Heart left ventricle (tissue), 16 donors: ENCODE data around the gene ZDHHC16. TPM values are rescaled to one million over a fixed set of nuclear protein-coding genes. Genes with fewer than 3 reads are reported as not detected.

Experiments
- ATAC-seq, 4 donors: fragments of 200-7000 bp; cut with Tn5 transposase; one replicate each; pipeline ENCODE4 v1.9.1; 2020 to 2022; ENCODE audit warnings: moderate library complexity in 4 of 4, mild to moderate bottlenecking in 3 of 4, moderate number of reproducible peaks in 1 of 4
- DNase-seq, 5 donors: peaks; one replicate each; pipeline ENCODE4 v3.0.0-alpha.2; 2020
- H3K27ac ChIP-seq, 12 donors: fragments of 200-600 bp; sonication (generic) in 4 of 12; one replicate each; pipeline versions ENCODE4 v1.5.0 to v1.8.0; 2016 to 2022; ENCODE audit warnings: mild to moderate bottlenecking in 2 of 12
- H3K27me3 ChIP-seq, 9 donors: fragments of 200-600 bp; sonication (generic) in 2 of 9; one replicate each; pipeline versions ENCODE4 v1.5.1 to v1.8.0; 2016 to 2022; ENCODE audit warnings: mild to moderate bottlenecking in 3 of 9
- H3K36me3 ChIP-seq, 9 donors: fragments of 200-600 bp; sonication (generic) in 2 of 9; one replicate each; pipeline versions ENCODE4 v1.5.0 to v1.8.0; 2018 to 2022; ENCODE audit warnings: mild to moderate bottlenecking in 2 of 9
- H3K4me1 ChIP-seq, 12 donors: fragments of 200-600 bp; sonication (generic) in 4 of 12; one replicate each; pipeline versions ENCODE4 v1.5.0 to v1.8.0; 2016 to 2022; ENCODE audit warnings: mild to moderate bottlenecking in 3 of 12
- H3K4me3 ChIP-seq, 12 donors: fragments of 200-600 bp; sonication (generic) in 4 of 12; one replicate each; pipeline versions ENCODE4 v1.5.0 to v1.8.0; 2017 to 2022; ENCODE audit warnings: mild to moderate bottlenecking in 9 of 12, moderate library complexity in 4 of 12
- H3K9me3 ChIP-seq, 12 donors: fragments of 200-600 bp; sonication (generic) in 4 of 12; one replicate each; pipeline versions ENCODE4 v1.5.0 to v1.8.0; 2016 to 2022; ENCODE audit warnings: mild to moderate bottlenecking in 1 of 12
- POLR2A ChIP-seq, 2 donors: fragments of 450-650 bp; IDR thresholded peaks; one replicate each; pipeline ENCODE4 v1.6.1; 2017; ENCODE audit warnings: antibody characterized with exemption in 2 of 2, mild to moderate bottlenecking in 2 of 2, moderate library complexity in 2 of 2
- WGBS, 4 donors: extraction: QIAGEN DNeasy Blood & Tissue Kit in 2 of 4; methylation state at CpG; one replicate each; pipeline versions ENCODE4 v1.1.5 to v1.1.7; 2013 to 2018; 5-methylcytosine and 5-hydroxymethylcytosine counted together
- intact Hi-C, 10 donors: fragments of 100-400 bp; cut with DNase I; formaldehyde crosslinking; loops; one replicate each; pipeline versions ENCODE4 v1.11.1 to v1.14.2; 2022
- polyA plus RNA-seq, 2 donors: library from polyadenylated mRNA; stranded (reverse); fragments of 200-250 nt; gene quantifications; one replicate each; pipeline ENCODE4 v1.2.3, GENCODE V29; 2013
- total RNA-seq, 9 donors: library from RNA; depleted of rRNA in 2 of 9; stranded (reverse); fragments of >200 nt in 2 of 9; fragmentation: NEBNext Ultra II Directional in 3 of 9; extraction: Animal tissue kit (Norgen Biotek cat#: 25700) in 3 of 9; gene quantifications; one replicate each; pipeline versions ENCODE4 v1.1.0 to v1.2.4, GENCODE V29; 2016 to 2023
- TF ChIP-seq, protein P1 (sequence below), 12 donors: fragments of 200-600 bp; sonication (generic) in 4 of 12; IDR thresholded peaks; one replicate each; pipeline versions ENCODE4 v1.5.0 to v1.8.0; 2018 to 2022; ENCODE audit warnings: antibody characterized with exemption in 12 of 12, mild to moderate bottlenecking in 5 of 12
- donor health status: ischemic (EF 13 %, LVEDD 7.1; RV severe dilation, severe dysfunction).
- donor health status: healthy with polysubstance abuse.
- donor health status: DM: no; HTN: yes; CAD: no.
- donor health status: DM: no; HTN: no; CAD: no.
- donor health status: ischemic (EF 25% LVEDD 6.9; RV normal size, moderate dysfunction).
- donor health status: ischemic (EF 25% LVEDD 5.7; RV mildly dilated, moderate dysfunction).
- donor health status: healthy.
- donor health status: DM: yes; HTN: yes; CAD: no.
- donor health status: ischemic (EF 35%, LVEDD 5.7; RV mildly dilated, moderate dysfunction).
- donor health status: nonischemic (EF 11% LVEDD 7.7; RV severe dilation, severe dysfunction).
- donor health status: DM: yes; HTN: yes; CAD: no.
- donor health status: PGD.
- donor health status: ischemic (EF 29% LVEDD 5.4; RV normal size, mild dysfunction).
- donor health status: nonischemic (EF 23%, LVEDD 6.1; RV moderate dilation, normal function).

The ZDHHC16 gene
- total and polyA plus RNA-seq, 11 donors = 16.2 to 59.5 (median 25.2) TPM

DNA sequence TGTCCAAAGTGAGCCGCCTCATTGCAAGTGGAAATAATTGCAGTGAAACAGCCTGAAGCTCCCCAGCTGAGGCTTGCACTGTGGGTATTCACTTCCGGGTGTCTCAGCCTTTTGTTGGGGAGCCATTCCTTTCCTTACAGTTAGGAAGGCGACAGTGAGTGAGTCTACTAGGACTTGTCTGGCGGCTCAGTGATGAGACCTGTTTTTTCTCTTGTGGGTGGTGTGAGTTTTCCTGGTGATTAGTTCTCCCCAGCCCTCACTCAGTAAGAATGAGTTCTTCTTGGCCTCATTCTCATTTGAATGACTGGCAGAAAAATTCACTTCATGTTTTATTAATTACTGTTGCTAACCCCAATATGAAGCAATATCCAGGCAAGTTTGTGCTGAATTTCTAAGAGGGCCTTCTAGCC lies 17.4 kb upstream of the ZDHHC16 start:
- H3K9me3 ChIP-seq = no peaks in the 10 kb centered on the region
- ATAC-seq (no peak), DNase-seq (no peak)
- peaks cover 3 to 45% (median 27%) of the 10 kb centered on the region in 12 donors for H3K4me1 ChIP-seq
- peaks cover 0 to 48% (median 35%) of the 10 kb centered on the region in 9 donors for H3K36me3 ChIP-seq
- no peaks in the 10 kb centered on the region for H3K27me3 ChIP-seq
- peak overlapping the region in 2 of 12 donors; percentile 69 to 99 for H3K4me3 ChIP-seq
- intact Hi-C loops = loop anchor here in 1 of 10 donors (2.0 kb wide), 1 partner anchor 16 kb away; no protein-coding TSS in a partner anchor
- 57 to 62% (median 59%) methylated on average over 4 of the region's 4 CpGs for WGBS, 4 donors
- TF ChIP-seq POLR2A (IDR thresholded peaks at IDR 0.05) = no peak
- TF ChIP-seq, protein P1, sequence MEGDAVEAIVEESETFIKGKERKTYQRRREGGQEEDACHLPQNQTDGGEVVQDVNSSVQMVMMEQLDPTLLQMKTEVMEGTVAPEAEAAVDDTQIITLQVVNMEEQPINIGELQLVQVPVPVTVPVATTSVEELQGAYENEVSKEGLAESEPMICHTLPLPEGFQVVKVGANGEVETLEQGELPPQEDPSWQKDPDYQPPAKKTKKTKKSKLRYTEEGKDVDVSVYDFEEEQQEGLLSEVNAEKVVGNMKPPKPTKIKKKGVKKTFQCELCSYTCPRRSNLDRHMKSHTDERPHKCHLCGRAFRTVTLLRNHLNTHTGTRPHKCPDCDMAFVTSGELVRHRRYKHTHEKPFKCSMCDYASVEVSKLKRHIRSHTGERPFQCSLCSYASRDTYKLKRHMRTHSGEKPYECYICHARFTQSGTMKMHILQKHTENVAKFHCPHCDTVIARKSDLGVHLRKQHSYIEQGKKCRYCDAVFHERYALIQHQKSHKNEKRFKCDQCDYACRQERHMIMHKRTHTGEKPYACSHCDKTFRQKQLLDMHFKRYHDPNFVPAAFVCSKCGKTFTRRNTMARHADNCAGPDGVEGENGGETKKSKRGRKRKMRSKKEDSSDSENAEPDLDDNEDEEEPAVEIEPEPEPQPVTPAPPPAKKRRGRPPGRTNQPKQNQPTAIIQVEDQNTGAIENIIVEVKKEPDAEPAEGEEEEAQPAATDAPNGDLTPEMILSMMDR (IDR thresholded peaks at IDR 0.05) = no peak
- H3K27ac ChIP-seq = peak overlapping the region in 1 of 12 donors; percentile 96

GRCh38 chr10:97434055-97434454 lies 11.9 kb upstream of the ZDHHC16 start:
- Histone ChIP-seq H3K9me3 (no peaks in the 10 kb centered on the region), H3K27ac (no peak overlapping the region), H3K27me3 (no peaks in the 10 kb centered on the region), H3K4me1 (peaks cover 0 to 6% (median 0%) of the 10 kb centered on the region in 12 donors), H3K36me3 (peaks cover 0 to 94% (median 88%) of the 10 kb centered on the region in 9 donors), H3K4me3 (no peak overlapping the region)
- ATAC-seq = no peak
- no peak for DNase-seq
- intact Hi-C loops = no loop called here
- TF ChIP-seq POLR2A (IDR thresholded peaks at IDR 0.05) = no peak

GRCh38 chr10:97434557-97434956 lies 11.4 kb upstream of the ZDHHC16 start:
- H3K4me1 ChIP-seq = peaks cover 0 to 2% (median 0%) of the 10 kb centered on the region in 12 donors
- WGBS, 4 donors = 73 to 95% (median 91%) methylated on average over 1 of the region's 1 CpG
- H3K36me3 ChIP-seq = peaks cover 0 to 94% (median 88%) of the 10 kb centered on the region in 9 donors
- no peaks in the 10 kb centered on the region for H3K27me3 ChIP-seq
- H3K27ac ChIP-seq = no peak overlapping the region
- TF ChIP-seq, protein P1 (IDR thresholded peaks at IDR 0.05) = no peak
- TF ChIP-seq POLR2A (IDR thresholded peaks at IDR 0.05) = no peak
- H3K9me3 ChIP-seq = no peaks in the 10 kb centered on the region
- intact Hi-C loops = no loop called here
- H3K4me3 ChIP-seq = no peak overlapping the region
- ATAC-seq (no peak), DNase-seq (peak in 1 of 5 donors; percentile 11)

DNA sequence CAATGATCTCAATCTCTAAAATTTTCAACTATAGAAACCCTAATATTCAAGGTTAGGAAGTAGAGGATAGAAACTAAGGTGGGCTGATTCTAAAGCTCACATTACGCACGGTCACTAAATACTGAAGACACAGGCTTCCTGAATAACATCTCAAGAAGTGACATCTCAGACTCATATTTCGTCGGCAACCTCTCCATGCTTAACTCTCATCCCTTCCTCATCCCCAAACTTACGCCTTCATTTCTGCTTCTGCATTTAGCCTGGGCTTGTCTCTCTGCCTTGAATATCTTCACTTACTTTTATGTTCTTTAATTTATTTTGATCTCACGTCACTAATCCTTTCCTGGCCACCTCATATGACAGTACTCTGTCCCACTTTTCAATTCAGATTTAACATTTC lies 10.8 kb upstream of the ZDHHC16 start:
- H3K27me3 ChIP-seq = no peaks in the 10 kb centered on the region
- no peaks in the 10 kb centered on the region for H3K4me1 ChIP-seq
- H3K4me3 ChIP-seq = no peak overlapping the region
- TF ChIP-seq, protein P1 (IDR thresholded peaks at IDR 0.05) = no peak
- no peak for TF ChIP-seq POLR2A (IDR thresholded peaks at IDR 0.05)
- intact Hi-C loops = no loop called here
- 94 to 95% (median 94%) methylated on average over 6 of the region's 6 CpGs for WGBS, 4 donors
- H3K27ac ChIP-seq = no peak overlapping the region
- ATAC-seq (no peak), DNase-seq (no peak)
- peaks cover 0 to 94% (median 88%) of the 10 kb centered on the region in 9 donors for H3K36me3 ChIP-seq
- H3K9me3 ChIP-seq = no peaks in the 10 kb centered on the region

- WGBS, 4 donors = 95 to 100% (median 98%) methylated on average over 1 of the region's 1 CpG
- no peak overlapping the region for H3K27ac ChIP-seq
- H3K36me3 ChIP-seq = peaks cover 0 to 66% (median 55%) of the 10 kb centered on the region in 9 donors
- no peak overlapping the region for H3K4me3 ChIP-seq
- TF ChIP-seq POLR2A (IDR thresholded peaks at IDR 0.05) = no peak
- TF ChIP-seq, protein P1 (IDR thresholded peaks at IDR 0.05) = no peak
- intact Hi-C loops = loop anchor here in 1 of 10 donors (10.0 kb wide), 1 partner anchor 53 kb away; the partner anchor contains the start of genes MMS19 and UBTD1
- H3K4me1 ChIP-seq = peaks cover 4 to 24% (median 18%) of the 10 kb centered on the region in 12 donors
- DNase-seq = no peak
- no peaks in the 10 kb centered on the region for H3K9me3 ChIP-seq
- H3K27me3 ChIP-seq = no peaks in the 10 kb centered on the region
- ATAC-seq = no peak
These were observed 3.7 kb upstream of the ZDHHC16 start for GRCh38 chr10:97442277-97442676.
